Measurements from ENCODE around the gene HILPDA. TPM values are rescaled to one million over a fixed set of nuclear protein-coding genes. Genes with fewer than 3 reads are reported as not detected.

HILPDA gene
- total and polyA plus RNA-seq, 7 donors = 1.9 to 9.7 (median 4.1) TPM

Other genes starting within 250 kb of the HILPDA start
- gene LEP, start 214.6 kb upstream of the HILPDA start, total RNA-seq = under 1 TPM; 0.15 to 0.69 (median 0.31) TPM
- gene LEP, start 214.6 kb upstream of the HILPDA start, polyA plus RNA-seq = under 1 TPM; 0.08 to 0.78 (median 0.12) TPM
- 10 to 100 TPM; 22.8 to 33.4 (median 28.7) TPM for gene RBM28, start 112.0 kb upstream of the HILPDA start, total RNA-seq
- 10 to 100 TPM; 26.0 to 45.0 (median 38.2) TPM for gene RBM28, start 112.0 kb upstream of the HILPDA start, polyA plus RNA-seq
- gene PRRT4, start 94.2 kb upstream of the HILPDA start, total RNA-seq = 10 to 100 TPM in 2 of 4 donors, 1 to 10 TPM in 2; 2.0 to 27.7 (median 8.1) TPM
- 1 to 10 TPM in 2 of 3 donors, under 1 TPM in 1; 0.87 to 3.5 (median 3.0) TPM for gene PRRT4, start 94.2 kb upstream of the HILPDA start, polyA plus RNA-seq
- gene IMPDH1, start 45.9 kb upstream of the HILPDA start, total RNA-seq = 10 to 100 TPM in 1 of 4 donors, 1 to 10 TPM in 3; 6.2 to 10.3 (median 8.6) TPM
- gene IMPDH1, start 45.9 kb upstream of the HILPDA start, polyA plus RNA-seq = 1 to 10 TPM; 5.6 to 8.8 (median 6.2) TPM
- 10 to 100 TPM; 18.1 to 29.2 (median 21.8) TPM for gene METTL2B, start 20.9 kb downstream of the HILPDA start, total RNA-seq
- gene METTL2B, start 20.9 kb downstream of the HILPDA start, polyA plus RNA-seq = 10 to 100 TPM; 11.8 to 26.0 (median 24.2) TPM
- gene GARIN1A, start 216.4 kb downstream of the HILPDA start, total RNA-seq = 1 to 10 TPM in 2 of 4 donors, under 1 TPM in 2; 0.82 to 3.3 (median 1.7) TPM
- gene GARIN1A, start 216.4 kb downstream of the HILPDA start, polyA plus RNA-seq = under 1 TPM; 0.27 to 0.62 (median 0.42) TPM

All from psoas muscle (tissue), 7 donors.